Natural killer cell (primary cell): Measurements from ENCODE around the gene GPM6B. TPM values are rescaled to one million over a fixed set of nuclear protein-coding genes. Genes with fewer than 3 reads are reported as not detected.

ENCODE experiments used
- ATAC-seq, 3 donors: fragments of 150-1000 bp in 2 of 3; fragments of 200-7000 bp in 1 of 3; cut with Tn5 transposase; 1 replicate in 1 of 3; 2 replicates in 2 of 3; pipeline ENCODE4 v1.10.0; 2021; ENCODE audit warnings: mild to moderate bottlenecking in 2 of 3, moderate library complexity in 2 of 3
- DNase-seq, 2 donors: peaks; one replicate each; pipeline versions ENCODE4 v3.0.0 to v3.0.0-alpha.2; 2013 to 2021; ENCODE audit warnings: mixed read lengths in 1 of 2
- H3K27ac ChIP-seq: one replicate; pipeline ENCODE4 v1.5.1; 2013; ENCODE audit warnings: mild to moderate bottlenecking, low read length
- H3K27me3 ChIP-seq: one replicate; pipeline ENCODE4 v1.6.1; 2013; ENCODE audit warnings: low read length; ENCODE audit not compliant: control insufficient read depth, insufficient read depth
- H3K36me3 ChIP-seq: one replicate; pipeline ENCODE4 v1.6.1; 2013; ENCODE audit warnings: low read length; ENCODE audit not compliant: control insufficient read depth, insufficient read depth
- H3K4me1 ChIP-seq: one replicate; pipeline ENCODE4 v1.6.1; 2013; ENCODE audit warnings: low read length; ENCODE audit not compliant: control insufficient read depth, insufficient read depth
- H3K4me3 ChIP-seq: one replicate; pipeline ENCODE4 v1.5.1; 2013; ENCODE audit warnings: low read length
- H3K9me3 ChIP-seq: one replicate; pipeline ENCODE4 v1.6.1; 2013; ENCODE audit warnings: low read length; ENCODE audit not compliant: control insufficient read depth, insufficient read depth
- H3K27ac Mint-ChIP-seq, 2 donors: one replicate each; pipeline ENCODE4 v1.8.0; 2022; ENCODE audit warnings: mild to moderate bottlenecking in 2 of 2, mixed read lengths in 2 of 2, moderate library complexity in 1 of 2
- H3K27me3 Mint-ChIP-seq, 2 donors: one replicate each; pipeline ENCODE4 v1.8.0; 2022; ENCODE audit warnings: low read depth in 2 of 2, mixed read lengths in 2 of 2
- H3K36me3 Mint-ChIP-seq: one replicate; pipeline ENCODE4 v1.8.0; 2022; ENCODE audit warnings: mixed read lengths
- H3K4me1 Mint-ChIP-seq, 2 donors: one replicate each; pipeline ENCODE4 v1.8.0; 2022; ENCODE audit warnings: mixed read lengths in 2 of 2
- H3K4me3 Mint-ChIP-seq: one replicate; pipeline ENCODE4 v1.8.0; 2022; ENCODE audit warnings: mild to moderate bottlenecking, moderate library complexity, mixed read lengths
- H3K9me3 Mint-ChIP-seq, 2 donors: one replicate each; pipeline ENCODE4 v1.8.0; 2022; ENCODE audit warnings: mixed read lengths in 2 of 2
- WGBS: methylation state at CpG from one replicate; pipeline ENCODE4 v1.1.7; 2013; ENCODE audit warnings: missing lambda C conversion rate; ENCODE audit not compliant: insufficient coverage; 5-methylcytosine and 5-hydroxymethylcytosine counted together
- intact Hi-C: fragments of 100-400 bp; cut with micrococcal nuclease; formaldehyde crosslinking; loops from one replicate; pipeline ENCODE4 v1.14.2; 2022
- total RNA-seq, 4 donors: library from RNA; stranded (reverse); fragments of 120-200 nt in 1 of 4; gene quantifications; one replicate each; pipeline versions ENCODE4 v1.2.3 to v1.2.4, GENCODE V29; 2013 to 2022
- TF ChIP-seq, protein P1 (sequence below): fragments of 200-600 bp; IDR thresholded peaks from one replicate; pipeline ENCODE4 v1.8.0; 2022; ENCODE audit warnings: antibody characterized with exemption

GPM6B gene
- total RNA-seq, 3 donors from 2014 or later (not counting 1 experiment from before 2014, with no cell fraction given), result not detected

DNA sequence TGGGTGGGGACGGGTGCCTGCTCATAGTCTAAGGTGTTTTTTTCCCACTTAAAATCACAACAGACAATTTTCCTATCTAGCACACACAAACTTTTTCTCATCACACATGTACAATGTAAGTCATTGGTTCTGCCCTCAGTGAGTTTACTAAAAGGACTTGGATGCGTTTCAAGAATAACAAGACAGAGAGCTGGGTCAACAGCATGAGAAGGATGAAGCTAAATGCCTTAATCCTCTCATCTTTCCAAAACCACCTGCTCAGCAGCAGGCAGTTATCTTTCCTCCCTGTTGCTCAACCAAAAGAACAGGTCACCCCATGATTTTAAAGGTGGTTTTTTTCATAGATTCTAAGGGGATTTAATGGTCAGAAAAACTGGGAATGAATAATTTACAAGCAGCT is 42.2 kb downstream of the GPM6B start:
- H3K4me3 ChIP-seq, result no peak overlapping the region
- Mint-ChIP-seq H3K9me3 (no peaks in the 10 kb centered on the region), H3K27me3 (no peaks in the 10 kb centered on the region), H3K4me3 (no peak overlapping the region), H3K27ac (peak overlapping the region in 1 of 2 donors; percentile 18), H3K4me1 (no peaks in the 10 kb centered on the region), H3K36me3 (peaks cover 12% of the 10 kb centered on the region)
- H3K27ac ChIP-seq, result no peak overlapping the region
- no peaks in the 10 kb centered on the region for H3K4me1 ChIP-seq
- ATAC-seq (no peak), DNase-seq (no peak)
- H3K36me3 ChIP-seq, result peaks cover 37% of the 10 kb centered on the region
- H3K9me3 ChIP-seq, result no peaks in the 10 kb centered on the region
- no peaks in the 10 kb centered on the region for H3K27me3 ChIP-seq
- intact Hi-C loops, result no loop called here
- TF ChIP-seq, protein P1, sequence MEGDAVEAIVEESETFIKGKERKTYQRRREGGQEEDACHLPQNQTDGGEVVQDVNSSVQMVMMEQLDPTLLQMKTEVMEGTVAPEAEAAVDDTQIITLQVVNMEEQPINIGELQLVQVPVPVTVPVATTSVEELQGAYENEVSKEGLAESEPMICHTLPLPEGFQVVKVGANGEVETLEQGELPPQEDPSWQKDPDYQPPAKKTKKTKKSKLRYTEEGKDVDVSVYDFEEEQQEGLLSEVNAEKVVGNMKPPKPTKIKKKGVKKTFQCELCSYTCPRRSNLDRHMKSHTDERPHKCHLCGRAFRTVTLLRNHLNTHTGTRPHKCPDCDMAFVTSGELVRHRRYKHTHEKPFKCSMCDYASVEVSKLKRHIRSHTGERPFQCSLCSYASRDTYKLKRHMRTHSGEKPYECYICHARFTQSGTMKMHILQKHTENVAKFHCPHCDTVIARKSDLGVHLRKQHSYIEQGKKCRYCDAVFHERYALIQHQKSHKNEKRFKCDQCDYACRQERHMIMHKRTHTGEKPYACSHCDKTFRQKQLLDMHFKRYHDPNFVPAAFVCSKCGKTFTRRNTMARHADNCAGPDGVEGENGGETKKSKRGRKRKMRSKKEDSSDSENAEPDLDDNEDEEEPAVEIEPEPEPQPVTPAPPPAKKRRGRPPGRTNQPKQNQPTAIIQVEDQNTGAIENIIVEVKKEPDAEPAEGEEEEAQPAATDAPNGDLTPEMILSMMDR, result no peak
- 100% methylated on average over 2 of the region's 2 CpGs for WGBS

DNA sequence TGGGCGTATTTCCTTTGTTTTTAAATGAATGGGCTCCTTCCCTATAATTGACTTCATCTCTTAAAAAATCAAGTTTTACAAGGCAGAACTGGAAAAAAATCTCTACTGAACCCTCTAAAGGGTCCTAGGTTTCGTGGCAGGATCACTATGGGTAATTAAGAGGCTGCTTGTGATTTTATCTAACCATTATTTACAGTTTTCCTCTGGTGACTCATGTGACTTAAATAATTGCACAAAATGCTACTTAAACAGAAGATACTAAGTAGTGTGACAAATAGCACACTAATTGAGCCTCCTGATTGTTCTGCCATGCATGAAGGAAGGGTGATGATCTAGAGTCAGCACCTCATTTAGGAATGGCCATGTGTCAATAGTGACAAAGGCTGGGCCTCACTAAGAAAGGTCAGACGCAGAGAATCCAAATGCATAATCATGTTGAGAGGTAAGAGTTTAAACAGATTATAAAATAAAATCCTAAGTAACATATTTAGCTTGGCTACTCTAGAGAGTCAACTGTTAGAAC is 46.8 kb downstream of the GPM6B start:
- no peak for DNase-seq
- no peaks in the 10 kb centered on the region for H3K27me3 Mint-ChIP-seq
- no CpG with 5 or more reads among the region's 3 CpGs for WGBS
- Histone ChIP-seq H3K27ac (no peak overlapping the region), H3K9me3 (no peaks in the 10 kb centered on the region), H3K27me3 (no peaks in the 10 kb centered on the region), H3K4me3 (no peak overlapping the region), H3K4me1 (no peaks in the 10 kb centered on the region), H3K36me3 (peaks cover 62% of the 10 kb centered on the region)
- H3K4me3 Mint-ChIP-seq, result no peak overlapping the region
- peaks cover 0 to 9% of the 10 kb centered on the region in 2 donors for H3K4me1 Mint-ChIP-seq
- H3K36me3 Mint-ChIP-seq, result peaks cover 34% of the 10 kb centered on the region
- peak overlapping the region; percentile 39 to 63 for H3K27ac Mint-ChIP-seq
- intact Hi-C loops, result no loop called here
- H3K9me3 Mint-ChIP-seq, result no peaks in the 10 kb centered on the region
- ATAC-seq, result no peak
- TF ChIP-seq, protein P1, result no peak

DNA sequence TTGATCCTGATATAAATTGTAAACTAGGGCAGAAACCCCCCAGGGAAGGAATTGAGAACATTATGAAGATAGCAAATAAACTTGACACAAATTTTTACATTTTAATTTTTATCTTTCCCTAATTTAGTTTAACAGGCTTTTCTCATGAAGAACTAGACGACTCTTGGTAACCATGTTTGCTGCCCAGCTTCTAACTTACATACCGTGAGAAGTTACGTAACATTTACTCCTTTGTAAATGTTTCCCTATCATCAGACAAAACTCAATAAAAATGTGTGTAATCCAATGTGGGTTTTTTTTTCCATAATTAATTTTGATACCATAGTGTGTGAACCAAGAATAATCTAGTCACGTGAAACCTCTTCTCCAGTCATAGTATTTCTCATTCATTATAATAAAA is 48.0 kb downstream of the GPM6B start:
- H3K4me1 Mint-ChIP-seq, result peaks cover 0 to 9% of the 10 kb centered on the region in 2 donors

More for the DNA sequence above, 48.0 kb downstream of the GPM6B start:
- no peak overlapping the region for H3K27ac Mint-ChIP-seq
- intact Hi-C loops, result no loop called here
- ATAC-seq (no peak), DNase-seq (no peak)
- WGBS, result 100% methylated on average over 1 of the region's 4 CpGs
- H3K27me3 Mint-ChIP-seq, result no peaks in the 10 kb centered on the region
- Histone ChIP-seq H3K4me1 (peaks cover 2% of the 10 kb centered on the region), H3K9me3 (no peaks in the 10 kb centered on the region), H3K27me3 (no peaks in the 10 kb centered on the region), H3K36me3 (peaks cover 64% of the 10 kb centered on the region), H3K27ac (no peak overlapping the region), H3K4me3 (no peak overlapping the region)
- no peaks in the 10 kb centered on the region for H3K9me3 Mint-ChIP-seq
- H3K4me3 Mint-ChIP-seq, result no peak overlapping the region
- TF ChIP-seq, protein P1, result no peak
- peaks cover 24% of the 10 kb centered on the region for H3K36me3 Mint-ChIP-seq
